ENCODE data around the gene SELENOI.
"Not testable (repeated sequence)": the region's sequence is repeated elsewhere in the genome, so short reads cannot be mapped to it uniquely, and the experiment has no call there.

SELENOI gene, protein sequence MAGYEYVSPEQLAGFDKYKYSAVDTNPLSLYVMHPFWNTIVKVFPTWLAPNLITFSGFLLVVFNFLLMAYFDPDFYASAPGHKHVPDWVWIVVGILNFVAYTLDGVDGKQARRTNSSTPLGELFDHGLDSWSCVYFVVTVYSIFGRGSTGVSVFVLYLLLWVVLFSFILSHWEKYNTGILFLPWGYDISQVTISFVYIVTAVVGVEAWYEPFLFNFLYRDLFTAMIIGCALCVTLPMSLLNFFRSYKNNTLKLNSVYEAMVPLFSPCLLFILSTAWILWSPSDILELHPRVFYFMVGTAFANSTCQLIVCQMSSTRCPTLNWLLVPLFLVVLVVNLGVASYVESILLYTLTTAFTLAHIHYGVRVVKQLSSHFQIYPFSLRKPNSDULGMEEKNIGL
- 50.3 to 64.6 reads per million in 2 donors for total RNA-seq

DNA sequence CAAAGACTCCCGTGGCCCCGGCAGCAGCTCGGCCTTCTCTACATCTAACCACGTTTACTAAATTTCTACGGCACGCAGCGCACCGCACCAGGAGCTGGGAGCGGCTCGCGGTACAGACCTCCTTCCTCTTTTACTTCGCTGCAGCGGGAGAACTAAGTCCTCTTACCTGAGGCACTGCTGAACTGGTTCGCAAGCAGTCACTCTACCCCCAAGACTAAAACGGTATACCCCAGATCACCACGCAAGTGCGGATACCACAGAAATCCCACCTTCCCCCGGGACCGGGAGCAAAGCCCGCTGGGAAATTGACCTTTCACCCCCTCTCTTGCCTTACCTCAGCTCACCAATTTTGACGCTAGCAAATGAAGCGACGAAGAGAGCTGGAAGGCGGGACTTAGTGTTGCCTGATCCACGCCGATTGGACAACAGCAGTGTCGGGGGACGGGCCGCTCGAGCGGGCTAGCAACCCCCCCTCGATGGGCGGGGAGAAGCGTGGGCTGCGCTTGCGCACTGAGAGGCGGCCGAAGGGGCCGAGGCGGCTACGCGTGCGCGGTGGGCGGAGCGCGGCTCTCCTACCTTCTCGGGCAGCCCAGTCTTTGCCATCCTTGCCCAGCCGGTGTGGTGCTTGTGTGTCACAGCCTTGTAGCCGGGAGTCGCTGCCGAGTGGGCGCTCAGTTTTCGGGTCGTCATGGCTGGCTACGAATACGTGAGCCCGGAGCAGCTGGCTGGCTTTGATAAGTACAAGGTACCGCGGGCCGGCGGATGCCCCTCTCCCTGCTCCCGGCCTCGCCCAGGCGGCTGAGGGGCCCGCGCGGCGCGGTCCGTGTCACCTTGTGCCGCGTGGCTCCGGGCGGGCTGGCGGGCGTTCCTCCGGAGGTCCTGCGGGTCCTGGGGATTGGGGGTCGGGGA, at the start of gene SELENOI:
TSS of gene SELENOI (plus strand) at position 599 of the 909 bp plus-strand sequence. CDS start at position 689, 90 bp downstream.
- peak; percentile 98 for DNase-seq

DNA sequence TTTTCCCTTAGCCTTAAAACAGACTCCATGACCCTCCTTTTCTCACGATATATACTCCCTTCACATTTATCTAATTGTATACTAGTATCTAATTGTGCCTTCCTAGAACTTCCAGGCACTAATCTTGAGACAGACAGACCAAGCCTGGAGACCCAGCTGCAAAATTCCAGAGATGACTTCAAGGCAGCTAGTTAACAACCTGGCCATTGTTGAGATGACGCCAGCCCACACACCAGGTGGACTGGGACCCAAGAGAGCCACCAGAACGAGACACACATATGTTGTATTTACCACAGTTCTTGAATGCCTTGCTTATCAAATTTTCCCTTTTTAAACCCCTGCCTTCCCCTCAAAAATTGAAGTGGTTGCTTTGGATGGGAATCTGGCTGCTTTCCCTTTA, 48.9 kb upstream of the SELENOI start:
- DNase-seq = no peak

DNA sequence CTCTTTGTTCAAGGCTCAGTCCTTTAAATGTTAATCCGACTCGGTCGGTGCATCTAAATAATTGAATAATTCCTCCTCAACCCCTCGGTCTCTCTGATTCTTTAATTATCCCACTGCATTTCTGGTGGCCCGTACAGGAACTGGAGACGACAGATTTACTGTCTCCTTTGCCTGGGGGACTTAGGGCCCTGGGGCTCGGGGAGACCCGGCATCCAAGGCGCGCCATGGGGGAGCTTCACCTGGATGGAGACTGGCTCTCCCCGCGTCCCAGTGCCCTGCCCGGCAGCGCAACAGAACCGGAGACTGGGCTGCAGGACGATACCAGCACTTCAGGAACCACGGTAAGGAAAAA, 47.7 kb upstream of the SELENOI start:
- DNase-seq = no peak

DNA sequence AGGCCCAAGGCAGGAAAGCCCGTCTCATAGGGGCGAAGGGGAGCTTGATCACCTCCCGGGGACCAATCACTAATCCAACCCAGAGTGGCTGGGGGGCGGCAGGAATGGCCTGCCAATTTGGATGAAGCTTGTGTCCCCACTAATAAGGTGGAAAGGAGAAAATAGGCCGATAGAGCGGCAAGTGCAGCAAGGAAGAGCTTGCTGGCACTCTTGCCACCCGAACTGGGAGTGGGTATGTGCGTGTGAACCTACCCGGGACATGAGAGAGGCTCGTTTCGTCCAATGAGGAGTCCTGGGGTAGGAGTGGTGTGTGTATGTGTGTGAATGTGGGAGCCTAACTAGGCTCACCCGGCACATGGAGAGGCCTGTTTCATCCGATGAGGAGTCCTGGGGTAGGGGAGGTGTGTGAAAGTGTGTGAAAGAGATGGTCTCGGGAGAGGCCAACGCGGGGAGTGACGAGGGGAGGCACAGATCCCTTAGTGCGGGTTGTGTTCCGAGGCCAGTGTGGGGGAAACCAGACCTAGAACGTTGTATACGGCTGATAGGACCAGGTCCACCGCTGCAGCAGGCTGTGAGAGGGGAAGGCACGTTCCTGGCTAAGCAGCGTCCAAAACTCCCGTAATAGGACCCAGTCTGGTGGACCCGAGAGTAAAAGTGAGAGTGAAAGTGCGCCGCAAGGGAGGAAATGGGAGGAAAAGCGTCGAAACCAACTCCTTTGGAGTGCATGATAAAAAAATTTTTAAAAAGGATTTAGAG, 47.1 kb upstream of the SELENOI start:
- DNase-seq = no peak

DNA sequence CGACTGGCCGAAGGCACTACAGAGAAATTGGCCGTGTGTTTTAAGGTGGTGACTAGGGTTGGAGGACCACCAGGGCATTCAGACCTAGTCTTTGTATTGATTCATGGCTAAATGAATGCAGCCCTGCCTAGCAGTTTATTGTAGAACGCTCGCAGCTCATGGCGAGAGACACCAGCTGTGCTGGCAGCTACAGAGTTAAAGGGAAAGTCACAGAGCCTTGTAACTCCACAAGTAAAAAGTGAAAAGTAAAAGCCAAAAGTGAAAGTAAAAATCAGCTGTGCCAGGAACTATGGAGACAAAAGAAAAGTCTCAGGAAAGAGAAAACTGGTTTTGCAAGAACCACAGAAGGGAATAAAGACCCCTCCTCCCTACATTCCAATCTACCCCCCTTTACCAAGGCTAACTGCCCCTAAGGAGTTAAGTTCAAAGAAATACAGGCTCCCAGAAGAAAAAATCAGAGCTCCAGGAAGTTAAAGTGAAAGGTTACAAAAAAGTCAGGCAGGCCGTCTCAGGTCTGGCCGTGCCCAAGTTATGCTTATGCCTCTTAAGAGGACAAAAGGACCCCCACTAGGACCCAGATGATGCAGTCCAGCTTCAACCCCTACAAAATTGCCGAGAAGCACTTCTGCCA, 46.4 kb upstream of the SELENOI start:
- no peak for DNase-seq

DNA sequence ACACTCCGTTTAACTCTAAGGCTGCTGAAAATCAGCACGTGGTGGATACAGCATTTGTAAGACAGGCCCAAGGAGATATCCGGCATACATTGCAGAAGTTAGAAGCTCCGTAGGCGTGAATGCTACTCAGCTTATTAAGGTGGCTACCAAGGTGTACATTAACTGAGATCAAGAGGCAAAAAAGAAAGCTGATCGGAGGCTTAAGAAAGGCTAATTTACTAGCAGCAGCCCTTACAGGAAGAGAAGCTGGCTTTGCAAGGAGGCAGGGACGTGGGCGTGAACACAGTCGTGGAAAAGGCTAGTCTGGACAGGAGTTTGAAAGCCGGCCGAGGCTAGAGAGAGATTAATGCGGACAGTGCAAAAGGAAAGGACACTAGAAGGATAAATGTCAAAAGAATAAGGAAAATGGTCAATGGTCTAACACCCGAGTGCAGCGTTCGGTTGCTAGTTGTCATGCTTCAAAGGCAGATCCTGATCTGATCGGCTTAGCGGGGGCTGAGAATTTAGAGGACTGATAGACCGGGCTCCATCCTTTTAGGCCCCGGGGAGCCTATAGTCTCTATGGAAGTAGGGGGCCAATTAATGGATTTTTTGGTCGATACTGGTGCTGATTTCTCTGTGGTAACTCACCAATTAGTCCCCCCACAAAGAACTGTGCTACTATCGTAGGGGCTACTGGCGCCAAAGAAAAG, 45.6 kb upstream of the SELENOI start:
- DNase-seq = no peak

DNA sequence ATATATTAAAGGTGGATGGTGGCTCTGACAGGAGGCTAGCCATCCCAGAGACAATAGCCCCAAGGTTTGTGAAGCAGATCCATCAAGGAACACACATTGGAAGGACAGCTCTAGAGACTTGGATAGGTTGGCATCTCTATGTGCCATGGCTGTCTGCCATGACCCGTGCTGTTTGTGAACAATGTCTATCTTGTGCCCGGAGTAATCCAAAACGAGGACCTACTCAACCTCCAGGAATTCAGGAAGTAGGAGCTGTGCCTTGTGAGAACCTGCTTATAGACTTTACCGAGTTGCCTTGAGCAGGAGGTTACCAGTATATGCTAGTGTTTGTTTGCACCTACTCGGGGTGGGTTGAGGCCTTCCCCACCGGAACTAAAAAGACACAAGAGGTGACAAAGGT, 43.1 kb upstream of the SELENOI start:
- no peak for DNase-seq

DNA sequence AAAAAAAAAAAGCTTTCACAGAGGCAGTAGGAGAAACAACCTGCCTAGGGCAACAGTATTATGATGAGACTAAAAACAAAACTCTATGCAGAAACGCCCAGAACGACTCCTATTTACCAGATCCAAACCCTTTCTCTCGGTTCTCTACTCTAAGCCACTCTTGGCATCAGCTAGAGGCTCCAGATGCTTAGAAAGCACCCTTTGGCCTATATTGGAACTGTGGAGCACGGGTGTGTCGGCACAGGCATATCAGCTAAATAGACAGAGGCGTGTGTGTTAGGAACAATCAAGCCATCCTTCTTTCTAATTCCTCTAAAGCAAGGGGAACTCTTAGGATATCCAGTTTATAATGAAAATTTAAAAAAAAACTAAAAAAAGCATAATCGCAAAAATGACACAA, 40.8 kb upstream of the SELENOI start:
- DNase-seq = not testable (repeated sequence)

DNA sequence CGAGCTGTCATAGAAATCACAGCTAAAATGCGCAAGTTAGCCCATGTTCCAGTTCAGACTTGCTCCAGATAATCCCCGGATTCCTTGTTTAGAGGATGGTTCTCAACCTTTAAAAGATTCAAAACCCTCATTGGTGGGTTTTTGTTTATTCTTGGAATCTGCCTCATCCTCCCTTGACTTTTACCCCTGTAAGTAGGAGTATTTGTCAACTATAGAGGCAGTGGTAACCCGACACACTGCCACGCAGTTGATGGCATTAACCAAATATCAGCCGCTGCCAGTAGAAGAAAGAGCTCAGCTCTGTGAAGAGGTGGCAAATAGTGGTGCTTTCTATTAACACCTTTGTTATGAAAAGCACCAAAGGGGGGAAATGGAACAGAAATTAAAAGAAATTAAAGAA, 40.4 kb upstream of the SELENOI start:
- DNase-seq = no peak

DNA sequence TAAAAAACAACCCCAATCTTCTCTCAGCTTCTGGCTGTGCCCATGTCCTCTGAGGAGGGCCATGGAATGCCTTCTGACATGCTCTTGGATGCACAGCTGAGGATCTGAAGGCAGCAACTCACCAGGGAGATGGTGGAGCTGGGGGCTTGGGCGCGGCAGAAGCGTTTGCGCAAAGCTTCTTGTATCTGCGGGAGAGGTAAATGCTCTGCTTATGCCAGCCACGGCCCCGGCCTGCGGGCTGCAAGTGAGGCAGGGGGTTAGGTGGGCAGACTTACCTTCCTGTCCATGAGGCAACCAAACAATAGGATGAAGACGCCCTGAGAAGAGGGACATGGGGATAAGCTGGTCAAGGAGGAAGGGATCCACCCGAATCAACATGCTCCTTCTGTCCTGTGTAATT, 36.0 kb upstream of the SELENOI start:
- no peak for DNase-seq

DNA sequence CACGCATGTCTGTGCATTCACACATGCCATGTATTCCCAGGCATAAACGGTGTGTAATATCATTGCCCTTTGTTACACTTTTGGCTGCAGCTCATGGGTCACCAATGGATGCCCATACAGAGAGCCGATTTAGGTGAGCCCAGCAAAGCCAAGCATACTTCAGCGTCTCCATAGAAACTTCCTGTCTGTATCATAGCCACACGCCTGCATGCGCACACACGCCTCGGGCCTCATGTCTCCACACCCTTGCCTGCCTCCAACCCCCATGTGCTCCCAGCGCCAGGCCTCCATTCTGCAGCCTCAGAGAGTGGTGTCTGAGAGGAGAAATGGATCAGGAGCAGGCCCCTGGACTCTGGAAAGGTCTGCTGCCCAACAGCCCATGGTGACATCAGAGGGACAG, 33.5 kb upstream of the SELENOI start:
- DNase-seq = no peak

DNA sequence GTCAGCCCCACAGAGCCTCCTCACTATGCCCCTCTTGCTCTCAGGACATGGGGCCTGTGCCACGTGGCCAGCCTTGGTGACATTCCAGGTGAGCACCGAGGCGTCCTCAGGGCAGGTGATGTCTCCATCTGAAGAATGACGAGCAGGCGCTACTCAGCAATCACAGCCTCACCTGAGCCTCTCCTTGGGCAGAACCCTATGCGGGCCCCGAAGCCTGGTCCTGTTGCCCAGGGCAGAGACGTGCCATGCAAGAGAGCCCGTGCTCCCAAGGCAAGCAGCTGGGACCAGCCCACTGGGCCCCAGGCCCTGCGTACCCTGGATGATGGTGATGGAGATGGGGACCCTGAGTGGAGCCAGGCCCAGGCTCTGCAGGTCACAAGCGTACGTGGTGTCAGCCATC, 32.5 kb upstream of the SELENOI start:
- DNase-seq = no peak

DNA sequence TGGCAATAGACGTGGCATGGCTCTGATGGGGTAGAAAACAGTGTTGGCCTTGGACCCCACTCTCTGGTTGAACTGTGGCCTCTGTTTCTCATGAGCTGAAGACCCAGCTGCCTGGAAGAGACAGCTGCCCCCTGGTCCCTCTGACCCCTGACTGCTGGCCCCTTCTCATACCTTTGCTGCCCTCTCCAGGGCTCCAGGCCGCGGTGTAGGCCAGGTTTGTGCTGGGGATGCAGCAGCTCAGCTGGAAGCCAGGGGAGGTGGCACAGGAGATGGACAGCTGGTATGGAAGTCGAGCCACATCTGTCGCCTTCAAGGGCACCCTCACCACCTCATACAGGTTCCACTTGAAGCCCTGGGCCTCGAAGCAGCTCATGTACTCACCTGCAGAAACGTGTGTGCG, 31.7 kb upstream of the SELENOI start:
- DNase-seq = no peak

DNA sequence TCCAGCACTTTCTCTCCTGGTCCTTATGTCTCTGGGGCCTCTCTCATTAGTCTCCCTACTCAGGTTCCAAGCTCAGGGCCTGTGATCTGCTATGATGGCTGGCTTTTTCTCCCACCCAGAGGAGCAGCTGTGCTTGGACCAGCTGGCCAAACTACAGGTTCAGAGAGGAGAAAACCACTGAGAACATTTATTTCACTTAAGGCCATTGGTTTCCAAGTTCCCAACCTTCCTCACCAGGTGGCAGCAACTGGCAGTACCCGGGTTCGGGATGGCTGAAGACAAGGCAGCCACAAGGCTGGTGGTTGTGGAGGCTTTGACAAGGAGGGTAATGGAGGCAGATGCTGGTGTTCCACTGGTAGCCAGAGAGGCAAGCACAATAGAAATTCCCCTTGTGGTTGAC, 29.9 kb upstream of the SELENOI start:
- DNase-seq = no peak

DNA sequence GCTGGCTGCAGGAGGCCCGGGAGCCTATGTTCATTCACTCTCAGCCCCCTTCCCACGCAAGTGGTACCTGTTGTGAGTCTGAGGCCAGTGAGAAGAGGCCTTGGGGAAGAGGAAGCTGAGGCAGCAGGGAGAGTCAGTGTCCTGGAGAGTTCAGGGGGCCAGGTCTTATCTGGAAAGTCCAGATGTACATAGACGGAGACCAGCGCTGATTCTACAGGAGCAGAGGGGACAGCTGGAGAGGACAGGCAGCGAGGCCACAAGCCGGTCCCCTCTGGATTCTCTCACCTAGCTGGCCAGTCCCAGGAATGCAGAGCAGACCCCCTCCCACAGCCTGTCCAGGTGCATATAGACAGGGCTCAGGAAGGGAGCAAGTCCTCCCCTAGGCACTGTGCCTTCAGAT, 29.1 kb upstream of the SELENOI start:
- DNase-seq = no peak

DNA sequence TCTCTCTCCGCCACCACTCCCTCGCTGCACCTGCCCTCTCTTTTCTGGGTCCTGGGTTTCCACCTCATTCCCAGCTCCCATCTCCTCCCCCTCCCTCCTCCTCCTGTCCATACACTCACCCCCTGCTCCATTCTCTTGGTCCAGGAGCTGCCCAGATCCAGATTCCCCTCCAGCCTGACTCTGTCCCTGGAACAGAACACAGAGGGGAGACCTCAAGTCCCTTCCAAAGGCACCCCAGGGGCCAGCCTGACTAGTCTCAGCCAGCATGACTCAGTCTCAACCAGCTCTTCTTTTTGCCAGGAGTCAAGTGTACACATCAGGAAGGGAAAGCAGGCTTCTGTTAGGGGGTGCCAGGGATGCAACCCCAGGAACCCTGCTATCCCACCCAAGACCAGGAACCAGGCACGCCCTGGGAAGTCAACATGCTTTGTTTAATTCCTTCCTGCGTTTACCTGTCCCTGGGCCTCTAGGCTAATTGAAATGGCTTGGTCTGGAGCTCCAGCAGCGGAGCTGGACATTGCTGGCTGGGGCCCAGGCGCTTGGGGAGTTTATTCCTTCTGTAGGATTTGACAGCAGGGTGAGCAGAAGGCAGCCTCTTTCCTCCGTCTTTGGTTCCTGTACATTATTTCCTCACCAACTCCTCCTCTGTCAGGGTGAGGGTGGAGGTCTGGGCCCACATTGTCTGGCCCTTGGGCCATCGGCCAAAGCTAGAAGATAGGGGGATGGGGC, 28.4 kb upstream of the SELENOI start:
- no peak for DNase-seq

DNA sequence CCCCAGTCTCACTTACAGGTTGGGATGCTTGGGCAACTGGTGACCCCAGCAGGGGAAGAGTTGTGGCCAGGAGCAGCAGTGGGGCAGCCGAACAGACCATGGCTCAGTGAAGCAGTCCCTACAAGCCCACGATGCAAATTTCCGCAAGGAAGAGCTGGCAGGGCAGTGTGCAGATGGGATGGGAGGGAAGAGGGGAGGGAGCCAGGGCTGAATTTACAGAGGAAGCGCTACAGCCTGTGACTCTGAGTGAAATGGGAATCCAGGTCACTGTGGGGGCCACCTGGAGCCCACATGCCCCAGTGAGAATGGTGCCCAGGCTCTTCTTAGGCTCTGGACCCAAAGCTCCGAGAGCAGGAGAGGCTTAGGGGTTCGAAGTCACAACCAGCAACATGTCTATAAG, 27.0 kb upstream of the SELENOI start:
- no peak for DNase-seq

DNA sequence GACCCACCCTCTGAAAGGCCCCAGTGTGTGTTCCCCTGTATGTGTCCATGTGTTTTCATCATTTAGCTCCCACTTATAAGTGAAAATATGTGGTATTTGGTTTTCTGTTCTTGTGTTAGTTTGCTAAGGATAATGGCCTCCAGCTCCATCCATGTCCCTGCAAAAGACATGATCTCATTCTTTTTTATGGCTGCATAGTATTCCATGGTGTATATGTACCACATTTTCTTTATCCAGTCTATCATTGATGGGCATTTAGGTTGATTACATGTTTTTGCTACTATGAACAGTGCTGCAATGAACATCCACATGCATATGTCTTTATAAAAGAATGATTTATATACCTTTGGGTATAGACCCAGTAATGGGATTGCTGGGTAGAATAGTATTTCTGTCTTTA, 21.5 kb upstream of the SELENOI start:
- not testable (repeated sequence) for DNase-seq

DNA sequence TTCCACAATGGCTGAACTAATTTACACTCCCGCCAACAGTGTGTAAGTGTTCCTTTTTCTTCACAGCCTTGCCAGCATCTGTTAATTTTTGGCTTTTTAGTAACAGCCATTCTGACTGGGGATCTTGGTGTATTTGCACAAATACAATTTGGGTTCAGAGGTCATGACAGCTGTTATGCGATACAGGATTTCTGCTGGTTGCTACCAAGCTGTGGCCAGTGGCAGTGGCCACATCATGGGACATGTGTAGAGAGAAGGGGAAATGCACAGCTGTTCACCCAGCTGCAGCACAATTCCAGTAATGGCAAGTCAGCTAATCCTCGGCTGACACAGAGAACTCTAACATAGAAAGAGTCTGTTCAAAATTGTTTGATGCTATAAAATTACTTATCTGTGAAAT, 21.0 kb upstream of the SELENOI start:
- DNase-seq = no peak

DNA sequence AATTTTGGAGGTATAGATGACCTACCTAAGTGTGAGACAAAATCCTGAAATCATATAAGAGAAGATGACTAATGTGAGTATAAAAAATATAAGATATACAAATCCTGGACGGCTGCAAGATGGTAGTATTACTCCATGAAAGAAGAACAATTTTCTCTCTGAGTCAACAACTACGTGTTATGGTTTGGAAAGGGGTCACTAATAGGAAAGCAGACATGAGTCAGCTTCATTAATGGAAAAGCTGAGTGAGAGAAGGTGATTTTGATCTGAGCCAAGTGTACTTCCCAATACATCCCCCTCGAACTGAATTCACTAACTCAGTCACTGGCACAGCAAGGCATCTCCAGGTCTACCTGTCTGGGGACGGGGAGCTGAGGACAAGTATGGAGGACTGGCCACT, 20.1 kb upstream of the SELENOI start:
- DNase-seq = no peak

DNA sequence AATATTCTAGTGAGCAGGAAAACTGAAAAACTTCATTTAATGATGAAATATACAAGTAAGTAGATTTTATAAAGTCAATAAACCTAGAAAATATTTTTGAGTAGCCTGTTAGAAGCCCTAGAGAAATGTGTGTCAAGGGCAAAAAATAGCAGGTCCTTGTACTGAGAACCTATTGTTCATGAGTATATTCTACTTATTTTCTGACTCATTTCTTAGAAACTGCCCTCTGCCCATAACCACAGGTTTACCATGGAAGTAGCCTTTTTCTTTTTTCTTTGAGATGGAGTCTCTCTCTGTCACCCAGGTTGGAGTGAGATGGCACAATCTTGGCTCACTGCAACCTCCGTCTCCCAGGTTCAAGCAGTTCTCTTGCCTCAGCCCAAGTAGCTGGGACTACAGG, 19.4 kb upstream of the SELENOI start:
- DNase-seq = no peak

Measured in activated gamma-delta T cell (primary cell).